Neural progenitor cell (in vitro differentiated cells): ENCODE data around the gene MCRIP2. TPM values are rescaled to one million over a fixed set of nuclear protein-coding genes. Genes with fewer than 3 reads are reported as not detected.
"Not testable (repeated sequence)": the region's sequence is repeated elsewhere in the genome, so short reads cannot be mapped to it uniquely, and the experiment has no call there.

Experiments
- DNase-seq: peaks from one replicate; pipeline ENCODE4 v3.0.0-alpha.2; 2016; ENCODE audit warnings: low spot score
- H2AFZ ChIP-seq: fragments of 200-600 bp; sonication (generic); replicated peaks from 2 replicates; pipeline ENCODE4 v1.6.1; 2016; ENCODE audit warnings: antibody characterized with exemption
- H3F3A ChIP-seq: fragments of 200-600 bp; sonication (generic); 2 replicates; pipeline ENCODE4 v1.6.1; 2016; ENCODE audit warnings: antibody characterized with exemption, low read depth
- H3K27ac ChIP-seq: fragments of 200-600 bp; sonication (generic); 2 replicates; pipeline ENCODE4 v1.5.1; 2016; ENCODE audit warnings: mild to moderate bottlenecking
- H3K27me3 ChIP-seq: fragments of 200-600 bp; sonication (generic); 2 replicates; pipeline ENCODE4 v1.6.1; 2016; ENCODE audit warnings: mild to moderate bottlenecking, moderate library complexity
- H3K36me3 ChIP-seq: fragments of 200-600 bp; sonication (generic); 2 replicates; pipeline ENCODE4 v1.5.1; 2016
- H3K4me1 ChIP-seq: fragments of 200-600 bp; sonication (generic); 2 replicates; pipeline ENCODE4 v1.6.1; 2016; ENCODE audit warnings: mixed run types
- H3K4me2 ChIP-seq: fragments of 200-600 bp; sonication (generic); 2 replicates; pipeline ENCODE4 v1.6.1; 2016
- H3K4me3 ChIP-seq: fragments of 200-600 bp; sonication (generic); 2 replicates; pipeline ENCODE4 v1.5.1; 2016
- H3K79me2 ChIP-seq: fragments of 200-600 bp; sonication (generic); 2 replicates; pipeline ENCODE4 v1.6.1; 2016; ENCODE audit warnings: low read depth
- H3K9ac ChIP-seq: fragments of 200-600 bp; sonication (generic); 2 replicates; pipeline ENCODE4 v1.6.1; 2016
- H3K9me3 ChIP-seq: fragments of 200-600 bp; sonication (generic); 2 replicates; pipeline ENCODE4 v1.5.1; 2016; ENCODE audit warnings: low read depth
- H4K20me1 ChIP-seq: fragments of 200-600 bp; sonication (generic); 2 replicates; pipeline ENCODE4 v1.6.1; 2016; ENCODE audit warnings: low read depth
- H3K27ac Mint-ChIP-seq: 3 replicates; pipeline ENCODE4 v1.8.0; 2021; ENCODE audit warnings: mixed read lengths
- H3K27me3 Mint-ChIP-seq: 2 replicates; pipeline ENCODE4 v1.8.0; 2022; ENCODE audit warnings: low read depth, mild to moderate bottlenecking, inconsistent platforms, moderate library complexity, mixed read lengths; ENCODE audit not compliant: insufficient read depth
- H3K36me3 Mint-ChIP-seq: 3 replicates; pipeline ENCODE4 v1.8.0; 2021; ENCODE audit warnings: mixed read lengths
- H3K4me1 Mint-ChIP-seq: 3 replicates; pipeline ENCODE4 v1.8.0; 2021; ENCODE audit warnings: mixed read lengths
- H3K4me3 Mint-ChIP-seq: 3 replicates; pipeline ENCODE4 v1.8.0; 2021; ENCODE audit warnings: mild to moderate bottlenecking, moderate library complexity, mixed read lengths
- H3K9me3 Mint-ChIP-seq: 3 replicates; pipeline ENCODE4 v1.8.0; 2020; ENCODE audit warnings: mixed read lengths
- EZH2 ChIP-seq: fragments of 200-600 bp; sonication (generic); IDR thresholded peaks from 2 replicates; pipeline ENCODE4 v1.6.1; 2017; ENCODE audit warnings: antibody characterized with exemption, mild to moderate bottlenecking, moderate library complexity
- EZH2phosphoT487 ChIP-seq: fragments of 200-600 bp; sonication (generic); IDR thresholded peaks from 2 replicates; pipeline ENCODE4 v1.6.1; 2017; ENCODE audit warnings: antibody characterized with exemption
- total RNA-seq: library from RNA; depleted of rRNA; stranded (reverse); fragments of >200 nt; gene quantifications from 2 replicates; pipeline ENCODE4 v1.2.3, GENCODE V29; 2015; ENCODE audit warnings: low replicate concordance
- TF ChIP-seq, protein P1 (sequence below): fragments of 200-600 bp; sonication (generic); IDR thresholded peaks from 2 replicates; pipeline ENCODE4 v1.5.1; 2017; ENCODE audit warnings: antibody characterized with exemption, mild to moderate bottlenecking

Gene MCRIP2
- total RNA-seq, 1 donor from 2014 or later, result 1.5 TPM

DNA sequence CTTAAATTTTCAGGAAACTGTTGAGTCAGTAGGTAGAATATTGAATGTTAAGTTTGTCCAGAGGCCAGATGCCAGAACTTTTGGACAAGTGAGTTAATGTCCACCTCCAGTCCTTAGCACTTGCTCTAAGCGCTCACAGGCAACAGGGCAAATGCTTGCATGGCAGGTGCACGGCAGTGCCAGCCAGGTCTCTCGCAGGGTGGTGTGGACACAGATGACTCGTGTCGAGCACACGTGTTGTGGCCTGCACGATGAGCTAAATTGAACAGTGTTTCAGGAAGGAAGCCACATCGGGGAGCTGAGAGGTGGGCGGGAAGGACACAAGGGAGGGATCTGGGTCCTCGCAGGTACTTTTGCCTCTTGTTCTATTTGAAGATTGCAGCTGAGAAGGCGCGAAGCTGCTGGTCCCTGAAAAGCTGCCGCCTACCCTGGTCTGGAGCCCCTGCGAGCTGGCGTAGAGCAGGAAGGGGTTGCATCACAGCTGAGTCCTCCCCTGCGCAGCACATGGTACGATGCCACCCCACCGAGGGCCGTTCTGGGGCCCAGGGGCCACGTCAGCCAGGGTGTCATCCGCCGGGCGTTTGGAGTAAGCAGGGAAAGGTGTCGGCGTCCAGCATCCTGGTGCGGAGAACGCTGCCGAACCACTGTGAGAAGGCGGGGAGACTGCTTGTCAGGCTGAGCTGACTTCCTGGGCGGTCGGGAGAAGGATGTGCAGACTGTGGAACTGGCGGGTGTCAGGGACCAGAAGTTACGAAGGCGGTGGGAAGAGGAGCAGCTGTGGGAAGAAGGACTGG is 45.5 kb upstream of the MCRIP2 start:
- peaks cover 20% of the 10 kb centered on the region for H3K36me3 Mint-ChIP-seq
- Histone ChIP-seq H3K79me2 (peaks cover 14% of the 10 kb centered on the region), H2AFZ (no peak overlapping the region), H3K4me1 (no peaks in the 10 kb centered on the region), H4K20me1 (peaks cover 54% of the 10 kb centered on the region), H3K9me3 (no peaks in the 10 kb centered on the region), H3K27me3 (peaks cover 7% of the 10 kb centered on the region), H3K9ac (no peak overlapping the region), H3K4me3 (no peak overlapping the region), H3K27ac (no peak overlapping the region), H3K36me3 (no peaks in the 10 kb centered on the region), H3K4me2 (no peak overlapping the region), H3F3A (no peaks in the 10 kb centered on the region)
- no peak for DNase-seq
- H3K27me3 Mint-ChIP-seq, result peaks cover 4% of the 10 kb centered on the region
- TF ChIP-seq EZH2 (no peak), EZH2phosphoT487 (no peak)
- TF ChIP-seq, protein P1, sequence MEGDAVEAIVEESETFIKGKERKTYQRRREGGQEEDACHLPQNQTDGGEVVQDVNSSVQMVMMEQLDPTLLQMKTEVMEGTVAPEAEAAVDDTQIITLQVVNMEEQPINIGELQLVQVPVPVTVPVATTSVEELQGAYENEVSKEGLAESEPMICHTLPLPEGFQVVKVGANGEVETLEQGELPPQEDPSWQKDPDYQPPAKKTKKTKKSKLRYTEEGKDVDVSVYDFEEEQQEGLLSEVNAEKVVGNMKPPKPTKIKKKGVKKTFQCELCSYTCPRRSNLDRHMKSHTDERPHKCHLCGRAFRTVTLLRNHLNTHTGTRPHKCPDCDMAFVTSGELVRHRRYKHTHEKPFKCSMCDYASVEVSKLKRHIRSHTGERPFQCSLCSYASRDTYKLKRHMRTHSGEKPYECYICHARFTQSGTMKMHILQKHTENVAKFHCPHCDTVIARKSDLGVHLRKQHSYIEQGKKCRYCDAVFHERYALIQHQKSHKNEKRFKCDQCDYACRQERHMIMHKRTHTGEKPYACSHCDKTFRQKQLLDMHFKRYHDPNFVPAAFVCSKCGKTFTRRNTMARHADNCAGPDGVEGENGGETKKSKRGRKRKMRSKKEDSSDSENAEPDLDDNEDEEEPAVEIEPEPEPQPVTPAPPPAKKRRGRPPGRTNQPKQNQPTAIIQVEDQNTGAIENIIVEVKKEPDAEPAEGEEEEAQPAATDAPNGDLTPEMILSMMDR, result no peak
- no peaks in the 10 kb centered on the region for H3K9me3 Mint-ChIP-seq
- peaks cover 12% of the 10 kb centered on the region for H3K4me1 Mint-ChIP-seq
- H3K27ac Mint-ChIP-seq, result peak overlapping the region; percentile 19
- H3K4me3 Mint-ChIP-seq, result peak overlapping the region; percentile 48

- Histone ChIP-seq H3K9me3 (no peaks in the 10 kb centered on the region), H3K27me3 (peaks cover 1% of the 10 kb centered on the region), H3K27ac (no peak overlapping the region), H4K20me1 (peaks cover 49% of the 10 kb centered on the region), H3K79me2 (peaks cover 9% of the 10 kb centered on the region), H2AFZ (no peak overlapping the region), H3K4me1 (no peaks in the 10 kb centered on the region), H3F3A (no peaks in the 10 kb centered on the region), H3K4me3 (no peak overlapping the region), H3K36me3 (no peaks in the 10 kb centered on the region), H3K9ac (no peak overlapping the region), H3K4me2 (no peak overlapping the region)
- Mint-ChIP-seq H3K4me1 (peaks cover 10% of the 10 kb centered on the region), H3K27ac (no peak overlapping the region), H3K9me3 (no peaks in the 10 kb centered on the region), H3K27me3 (peaks cover 2% of the 10 kb centered on the region), H3K4me3 (peak overlapping the region; percentile 48), H3K36me3 (peaks cover 20% of the 10 kb centered on the region)
- TF ChIP-seq EZH2phosphoT487, result no peak
- TF ChIP-seq EZH2, result no peak
- TF ChIP-seq, protein P1, result no peak
- no peak for DNase-seq
These were observed 44.9 kb upstream of the MCRIP2 start for GRCh38 chr16:596736-597060.

DNA sequence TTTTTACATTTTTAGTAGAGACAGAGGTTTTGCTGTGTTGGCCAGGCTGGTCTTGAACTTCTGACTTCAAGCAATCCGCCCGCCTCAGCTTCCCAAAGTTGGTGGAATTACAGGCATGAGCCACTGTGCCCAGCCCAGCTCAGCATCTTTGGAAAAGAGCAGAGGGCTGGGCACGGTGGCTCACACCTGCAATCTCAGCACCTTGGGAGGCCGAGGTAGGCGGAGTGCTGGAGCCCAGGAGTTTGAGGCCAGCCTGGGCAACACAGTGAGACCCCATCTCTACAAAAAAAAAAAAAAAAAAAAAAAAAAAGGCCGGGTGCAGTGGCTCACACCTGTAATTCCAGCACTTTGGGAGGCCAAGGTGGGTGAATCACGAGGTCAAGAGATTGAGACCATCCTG is 44.0 kb upstream of the MCRIP2 start:
- not testable (repeated sequence) for H3K27ac ChIP-seq, H3K4me1 Mint-ChIP-seq, H2AFZ ChIP-seq, H3K36me3 ChIP-seq, H3K9me3 ChIP-seq, H3K27me3 Mint-ChIP-seq, H3K9ac ChIP-seq, H3K4me3 ChIP-seq, H3K4me2 ChIP-seq, H3K4me1 ChIP-seq, H3K9me3 Mint-ChIP-seq, H3K27ac Mint-ChIP-seq, DNase-seq, H3F3A ChIP-seq, H3K27me3 ChIP-seq, H3K4me3 Mint-ChIP-seq, H3K79me2 ChIP-seq
- H4K20me1 ChIP-seq, result peaks cover 39% of the 10 kb centered on the region
- H3K36me3 Mint-ChIP-seq, result peaks cover 21% of the 10 kb centered on the region
